ENCODE results near the gene HOXD10. TPM values are rescaled to one million over a fixed set of nuclear protein-coding genes. Genes with fewer than 3 reads are reported as not detected.

HOXD10 gene
- total and polyA plus RNA-seq, 9 donors: 0.38 to 8.1 (median 1.1) TPM

- peak overlapping the region; percentile 10 to 99 for H3K27ac ChIP-seq
These were observed 15.9 kb downstream of the HOXD10 start for GRCh38 chr2:176132205-176133171.

GRCh38 chr2:176133389-176133788 lies 16.8 kb downstream of the HOXD10 start:
- Histone ChIP-seq H3K9me3 (no peaks in the 10 kb centered on the region), H3K4me1 (ENCODE audit: insufficient read depth) (peaks cover 16% of the 10 kb centered on the region), H3K4me3 (no peak overlapping the region), H3K27me3 (no peaks in the 10 kb centered on the region), H3K27ac (peak overlapping the region; percentile 6 to 99), H3K36me3 (no peaks in the 10 kb centered on the region)
- intact Hi-C loops (cut with DNase I): loop anchor here in 1 of 4 donors (10.0 kb wide), 1 partner anchor 1131 kb away; the partner anchor contains the start of gene NFE2L2
- TF ChIP-seq EP300 (IDR thresholded peaks at IDR 0.05) (no peak), CTCF (IDR thresholded peaks at IDR 0.05) (no peak), POLR2A (IDR thresholded peaks at IDR 0.05) (no peak)
- DNase-seq: peak in 2 of 5 donors; percentile 45 to 61

More at GRCh38 chr2:176132205-176133171, 15.9 kb downstream of the HOXD10 start:
- TF ChIP-seq CTCF (IDR thresholded peaks at IDR 0.05) (no peak), POLR2A (IDR thresholded peaks at IDR 0.05) (no peak), EP300 (IDR thresholded peaks at IDR 0.05) (no peak)
- 5 to 18% (median 11%) methylated on average over 33 of the region's 33 CpGs for WGBS, 3 donors
- Histone ChIP-seq H3K36me3 (no peaks in the 10 kb centered on the region), H3K9me3 (no peaks in the 10 kb centered on the region), H3K4me3 (peak overlapping the region; percentile 55), H3K27me3 (no peaks in the 10 kb centered on the region), H3K4me1 (ENCODE audit: insufficient read depth) (peaks cover 17% of the 10 kb centered on the region)
- intact Hi-C loops (cut with DNase I): loop anchor here in 1 of 4 donors (10.0 kb wide), 1 partner anchor 1132 kb away; the partner anchor contains the start of gene NFE2L2
- peak in 1 of 5 donors; percentile 28 for DNase-seq

DNA sequence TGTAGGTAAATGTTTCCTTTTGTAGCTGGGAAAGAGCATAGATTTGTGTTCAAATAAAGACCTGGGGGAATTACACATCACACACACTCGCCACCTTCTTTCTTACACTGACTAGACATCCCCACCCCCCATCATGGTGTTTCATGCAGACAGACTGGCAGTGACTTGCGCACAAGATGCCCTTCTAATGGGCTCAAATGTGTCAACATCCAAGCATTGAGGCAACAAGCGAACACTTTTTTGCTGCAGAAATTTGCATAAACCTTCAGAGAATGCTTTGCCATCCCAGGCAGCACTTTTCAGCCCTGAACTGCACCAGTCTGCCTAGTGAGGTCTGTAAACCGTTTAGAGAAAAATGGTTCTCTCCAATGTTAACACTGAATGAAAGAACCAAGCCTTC lies 17.5 kb downstream of the HOXD10 start:
- Histone ChIP-seq H3K4me3 (no peak overlapping the region), H3K27ac (peak overlapping the region in 1 of 2 donors; percentile 99), H3K27me3 (no peaks in the 10 kb centered on the region), H3K9me3 (no peaks in the 10 kb centered on the region), H3K4me1 (ENCODE audit: insufficient read depth) (peaks cover 16% of the 10 kb centered on the region), H3K36me3 (no peaks in the 10 kb centered on the region)
- intact Hi-C loops (cut with DNase I): loop anchor here in 1 of 4 donors (10.0 kb wide), 1 partner anchor 1131 kb away; the partner anchor contains the start of gene NFE2L2
- WGBS, 3 donors: 72 to 79% (median 78%) methylated on average over 4 of the region's 4 CpGs
- DNase-seq: no peak
- no peak for TF ChIP-seq EP300 (IDR thresholded peaks at IDR 0.05)
- TF ChIP-seq POLR2A (IDR thresholded peaks at IDR 0.05): no peak
- TF ChIP-seq CTCF (IDR thresholded peaks at IDR 0.05): no peak

GRCh38 chr2:176135035-176135440 lies 18.5 kb downstream of the HOXD10 start:
- no peaks in the 10 kb centered on the region for H3K27me3 ChIP-seq
- no peak overlapping the region for H3K4me3 ChIP-seq
- peak overlapping the region; percentile 93 to 99 for H3K27ac ChIP-seq
- DNase-seq: peak in 3 of 5 donors; percentile 34 to 64 (median 53)
- TF ChIP-seq EP300 (IDR thresholded peaks at IDR 0.05): no peak
- no peak for TF ChIP-seq CTCF (IDR thresholded peaks at IDR 0.05)
- TF ChIP-seq POLR2A (IDR thresholded peaks at IDR 0.05): no peak
- peaks cover 16% of the 10 kb centered on the region for H3K4me1 ChIP-seq (ENCODE audit: insufficient read depth)
- H3K36me3 ChIP-seq: no peaks in the 10 kb centered on the region
- no peaks in the 10 kb centered on the region for H3K9me3 ChIP-seq
- intact Hi-C loops (cut with DNase I): loop anchor here in 1 of 4 donors (10.0 kb wide), 1 partner anchor 1130 kb away; the partner anchor contains the start of gene NFE2L2

Measured in ovary (tissue), 9 donors.